Measurements from ENCODE around the gene TAGLN3.

The TAGLN3 gene

DNA sequence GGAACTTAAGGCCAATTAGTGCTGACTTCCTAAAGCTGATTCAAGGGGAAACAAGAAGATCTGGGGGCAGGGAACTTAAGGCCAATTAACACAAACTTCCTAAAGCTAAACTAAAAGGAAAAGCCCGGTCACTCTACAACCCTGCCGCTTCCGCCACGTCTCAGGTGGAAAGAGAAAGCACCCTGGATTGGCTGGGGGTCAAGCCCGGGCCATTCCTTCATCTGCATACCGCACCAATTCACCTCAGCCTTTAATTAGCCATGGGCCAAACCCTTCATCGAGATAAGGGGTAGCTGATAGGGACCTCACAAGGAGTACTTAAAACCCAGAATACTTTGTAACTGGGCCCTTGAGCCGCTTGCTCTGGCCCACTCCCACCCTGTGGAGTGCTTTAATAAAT, 50.2 kb downstream of the TAGLN3 start:
- DNase-seq (ENCODE audit: low read depth): no peak

GRCh38 chr3:112053229-112053628, 54.5 kb downstream of the TAGLN3 start:
- DNase-seq (ENCODE audit: low read depth): no peak

- no peak for DNase-seq (ENCODE audit: low read depth)
These were observed 57.8 kb downstream of the TAGLN3 start for GRCh38 chr3:112056451-112056929.

DNA sequence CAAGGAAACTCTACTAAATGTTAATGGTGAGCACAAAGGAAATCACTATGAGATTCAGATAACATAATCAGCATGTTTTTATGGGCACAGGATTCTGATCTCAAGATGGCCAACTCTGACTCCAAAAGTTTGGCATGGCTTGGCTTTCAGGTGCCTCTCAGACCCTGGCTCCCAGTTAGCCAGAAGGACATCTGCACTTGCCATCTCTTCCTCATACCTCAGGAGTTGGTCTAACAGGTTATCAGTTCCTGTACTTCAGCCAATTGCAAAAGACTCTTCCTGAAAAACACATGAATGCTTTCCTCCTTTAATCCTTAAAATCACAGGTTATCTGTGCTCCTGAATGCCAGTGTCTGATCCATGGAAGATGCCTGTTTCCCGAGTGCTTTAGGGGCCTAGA, 60.8 kb downstream of the TAGLN3 start:
- no peak for DNase-seq (ENCODE audit: low read depth)

- no peak for DNase-seq (ENCODE audit: low read depth)
These were observed 62.4 kb downstream of the TAGLN3 start for GRCh38 chr3:112061152-112061551.

All from CMK (cell line).